HepG2 (cell line): ENCODE results near the gene HEXD. TPM values are rescaled to one million over a fixed set of nuclear protein-coding genes. Genes with fewer than 3 reads are reported as not detected.
A peak's percentile ranks its signal among the peaks of the same experiment; 100 is the strongest.

Experiments
- BRF2 ChIP-seq: sonication (generic); formaldehyde crosslinking; IDR thresholded peaks from 2 replicates; pipeline ENCODE4 v1.8.1; 2022; ENCODE audit warnings: mild to moderate bottlenecking, missing genetic modification reagents
- HCFC1 ChIP-seq: fragments of 150-350 bp; IDR thresholded peaks from 2 replicates; pipeline ENCODE4 v1.6.1; 2014; ENCODE audit warnings: low read depth, low read length
- HIC2 ChIP-seq: sonication (generic); formaldehyde crosslinking; IDR thresholded peaks from 2 replicates; pipeline ENCODE4 v1.9.0; 2022; ENCODE audit warnings: low read depth, missing genetic modification reagents
- HINFP ChIP-seq: sonication (generic); formaldehyde crosslinking; IDR thresholded peaks from 2 replicates; pipeline ENCODE4 v1.4.0; 2020; ENCODE audit warnings: low read depth, mild to moderate bottlenecking, missing genetic modification reagents
- HOXD1 ChIP-seq: sonication (generic); formaldehyde crosslinking; IDR thresholded peaks from 2 replicates; pipeline ENCODE4 v1.5.0; 2020; ENCODE audit warnings: missing genetic modification reagents
- IKZF1 ChIP-seq: fragments of 450-650 bp; IDR thresholded peaks from 2 replicates; pipeline ENCODE4 v1.7.1; 2016
- NFE2 ChIP-seq: sonication (generic); formaldehyde crosslinking; IDR thresholded peaks from 2 replicates; pipeline ENCODE4 v1.4.0; 2020; ENCODE audit warnings: missing genetic modification reagents
- NFYB ChIP-seq: sonication (generic); formaldehyde crosslinking; IDR thresholded peaks from 2 replicates; pipeline ENCODE4 v1.4.0; 2020; ENCODE audit warnings: missing genetic modification reagents
- PHF5A ChIP-seq: IDR thresholded peaks from one replicate; pipeline ENCODE4 v1.6.1; 2018; ENCODE audit warnings: low read depth, missing genetic modification reagents; ENCODE audit not compliant: unreplicated experiment
- POLR2A ChIP-seq, 2 experiments: IDR thresholded peaks; 2 replicates each; pipeline ENCODE4 v1.6.1; 2011; ENCODE audit warnings: low read depth in 2 of 2, low read length in 2 of 2, mild to moderate bottlenecking in 1 of 2, moderate library complexity in 1 of 2; ENCODE audit not compliant: insufficient read depth in 1 of 2
- RFX3 ChIP-seq: IDR thresholded peaks from 2 replicates; pipeline ENCODE4 v1.6.1; 2016; ENCODE audit warnings: missing biosample characterization, missing genetic modification reagents
- RNF219 ChIP-seq: sonication (generic); formaldehyde crosslinking; IDR thresholded peaks from 2 replicates; pipeline ENCODE4 v1.5.0; 2020; ENCODE audit warnings: mild to moderate bottlenecking, missing genetic modification reagents
- SATB2 ChIP-seq: sonication (generic); formaldehyde crosslinking; IDR thresholded peaks from 2 replicates; pipeline ENCODE4 v1.5.0; 2020; ENCODE audit warnings: missing genetic modification reagents
- SRSF4 ChIP-seq: fragments of 200-400 bp; formaldehyde crosslinking; IDR thresholded peaks from one replicate; pipeline ENCODE4 v1.6.1; 2018; ENCODE audit warnings: mild to moderate bottlenecking, low read depth, low read length, moderate library complexity; ENCODE audit not compliant: poor library complexity, severe bottlenecking
- TAF1 ChIP-seq: sonication (generic); formaldehyde crosslinking; IDR thresholded peaks from 2 replicates; pipeline ENCODE4 v1.4.0; 2020; ENCODE audit warnings: missing genetic modification reagents
- TMF1 ChIP-seq: sonication (generic); formaldehyde crosslinking; IDR thresholded peaks from 2 replicates; pipeline ENCODE4 v1.8.1; 2022; ENCODE audit warnings: low read depth, missing genetic modification reagents
- ZBTB25 ChIP-seq: IDR thresholded peaks from 2 replicates; pipeline ENCODE4 v1.6.1; 2018; ENCODE audit warnings: missing genetic modification reagents
- ZNF235 ChIP-seq: sonication (generic); formaldehyde crosslinking; IDR thresholded peaks from 2 replicates; pipeline ENCODE4 v1.8.1; 2023; ENCODE audit warnings: mild to moderate bottlenecking, missing genetic modification reagents, borderline replicate concordance
- ZNF251 ChIP-seq: sonication (generic); formaldehyde crosslinking; IDR thresholded peaks from 2 replicates; pipeline ENCODE4 v1.9.0; 2021; ENCODE audit warnings: mild to moderate bottlenecking, missing genetic modification reagents
- ZNF567 ChIP-seq: sonication (generic); formaldehyde crosslinking; IDR thresholded peaks from 2 replicates; pipeline ENCODE4 v1.8.1; 2023; ENCODE audit warnings: mild to moderate bottlenecking, missing genetic modification reagents, borderline replicate concordance
- ZNF652 ChIP-seq: IDR thresholded peaks from 2 replicates; pipeline ENCODE4 v1.6.1; 2016; ENCODE audit warnings: low read depth, borderline replicate concordance
- ZNF766 ChIP-seq: sonication (generic); formaldehyde crosslinking; IDR thresholded peaks from 2 replicates; pipeline ENCODE4 v1.5.0; 2020; ENCODE audit warnings: missing genetic modification reagents, borderline replicate concordance
- polyA plus RNA-seq, 8 experiments: library from polyadenylated mRNA; depleted of rRNA in 3 of 8; stranded (reverse) in 7 of 8; unstranded in 1 of 8; fragments of >200 nt; fragmentation: Illumina TruSeq in 4 of 8; extraction: Trizol in 4 of 8; gene quantifications; 2 replicates each; pipeline versions ENCODE4 v1.2.1 to v1.2.3, GENCODE V29; 2011 to 2016; ENCODE audit warnings: low read depth in 4 of 8, missing spikeins in 1 of 8, mixed read lengths in 1 of 8; ENCODE audit not compliant: insufficient read depth in 1 of 8
- total RNA-seq, 5 experiments: library from RNA; depleted of rRNA; stranded (reverse); fragments of >200 nt; fragmentation: Illumina TruSeq; extraction: Trizol; gene quantifications; 2 replicates each; pipeline ENCODE4 v1.2.3, GENCODE V29; 2016; ENCODE audit warnings: low read depth in 1 of 5

HEXD gene
- total and polyA plus RNA-seq, 2 of the 13 experiments (the other 11 are each of a cell fraction or from before 2014, with no cell fraction given), result 22.3 to 41.8 TPM

- TF ChIP-seq RNF219 (CRISPR knock-in tag) (no peak; the same call in 1 of the 2 replicates), NFYB (CRISPR knock-in tag) (0 out of 2 replicates have a peak, but pooled peaks have one; percentile 8), HINFP (CRISPR knock-in tag) (peak; percentile 80), RFX3 (CRISPR knock-in tag) (no peak), ZNF235 (CRISPR knock-in tag) (0 out of 2 replicates have a peak, but pooled peaks have one; percentile 53), HIC2 (CRISPR knock-in tag) (0 out of 2 replicates have a peak, but pooled peaks have one; percentile 31), BRF2 (CRISPR knock-in tag) (peak; percentile 92), NFE2 (CRISPR knock-in tag) (no peak), SATB2 (CRISPR knock-in tag) (no peak), ZNF567 (CRISPR knock-in tag) (peak; percentile 98), HOXD1 (CRISPR knock-in tag) (peak; percentile 68; the same call in 1 of the 2 replicates), HCFC1 (peak; percentile 79), POLR2A (IDR thresholded peaks at IDR 0.05; ENCODE audit: insufficient read depth in 1 of 2, low read depth in 2 of 2, low read length in 2 of 2) (peak; percentile 80 to 85), ZNF251 (CRISPR knock-in tag) (no peak), ZBTB25 (peak; percentile 89), ZNF652 (CRISPR knock-in tag) (no peak), ZNF766 (CRISPR knock-in tag) (peak; percentile 38; the same call in 1 of the 2 replicates), TMF1 (peak; percentile 98), PHF5A (CRISPR knock-in tag) (peak; percentile 82), SRSF4 (no peak), TAF1 (CRISPR knock-in tag) (peak; percentile 73), IKZF1 (no peak)
These were observed at the start of gene HEXD, which contains the start of gene OGFOD3 (continued) for GRCh38 chr17:82418001-82418986.
